Measurements from ENCODE around the gene CEP85L. TPM values are rescaled to one million over a fixed set of nuclear protein-coding genes. Genes with fewer than 3 reads are reported as not detected.

Gene CEP85L
- total and polyA plus RNA-seq, 2 experiments from 2014 or later, result 9.1 to 10.1 TPM

DNA sequence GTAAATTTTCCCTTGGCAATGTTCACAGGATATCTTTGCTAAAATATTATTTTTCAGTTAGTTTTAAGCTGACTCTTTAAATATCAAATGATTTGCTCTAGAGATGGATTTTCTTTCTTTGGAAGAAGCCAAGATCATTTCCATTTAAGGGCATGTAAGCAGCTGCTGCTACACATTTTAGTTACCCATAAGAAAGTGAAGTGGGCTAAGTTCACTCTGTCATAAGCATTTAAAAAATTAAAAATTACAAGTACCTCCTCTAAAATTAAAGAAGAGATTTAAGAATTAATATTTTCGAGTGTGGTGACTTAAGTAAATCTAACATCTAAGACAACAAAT, 104.5 kb downstream of the CEP85L start:
- no peak for TF ChIP-seq ZNF331 (CRISPR knock-in tag; IDR thresholded peaks at IDR 0.05; ENCODE audit: low read depth)
- no peak for TF ChIP-seq ZNF114 (CRISPR knock-in tag; IDR thresholded peaks at IDR 0.05)
- TF ChIP-seq, protein P1, sequence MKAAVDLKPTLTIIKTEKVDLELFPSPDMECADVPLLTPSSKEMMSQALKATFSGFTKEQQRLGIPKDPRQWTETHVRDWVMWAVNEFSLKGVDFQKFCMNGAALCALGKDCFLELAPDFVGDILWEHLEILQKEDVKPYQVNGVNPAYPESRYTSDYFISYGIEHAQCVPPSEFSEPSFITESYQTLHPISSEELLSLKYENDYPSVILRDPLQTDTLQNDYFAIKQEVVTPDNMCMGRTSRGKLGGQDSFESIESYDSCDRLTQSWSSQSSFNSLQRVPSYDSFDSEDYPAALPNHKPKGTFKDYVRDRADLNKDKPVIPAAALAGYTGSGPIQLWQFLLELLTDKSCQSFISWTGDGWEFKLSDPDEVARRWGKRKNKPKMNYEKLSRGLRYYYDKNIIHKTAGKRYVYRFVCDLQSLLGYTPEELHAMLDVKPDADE (IDR thresholded peaks at IDR 0.05), result no peak
- no peak for TF ChIP-seq JUNB (IDR thresholded peaks at IDR 0.05; ENCODE audit: unreplicated experiment)
- TF ChIP-seq, protein P2, sequence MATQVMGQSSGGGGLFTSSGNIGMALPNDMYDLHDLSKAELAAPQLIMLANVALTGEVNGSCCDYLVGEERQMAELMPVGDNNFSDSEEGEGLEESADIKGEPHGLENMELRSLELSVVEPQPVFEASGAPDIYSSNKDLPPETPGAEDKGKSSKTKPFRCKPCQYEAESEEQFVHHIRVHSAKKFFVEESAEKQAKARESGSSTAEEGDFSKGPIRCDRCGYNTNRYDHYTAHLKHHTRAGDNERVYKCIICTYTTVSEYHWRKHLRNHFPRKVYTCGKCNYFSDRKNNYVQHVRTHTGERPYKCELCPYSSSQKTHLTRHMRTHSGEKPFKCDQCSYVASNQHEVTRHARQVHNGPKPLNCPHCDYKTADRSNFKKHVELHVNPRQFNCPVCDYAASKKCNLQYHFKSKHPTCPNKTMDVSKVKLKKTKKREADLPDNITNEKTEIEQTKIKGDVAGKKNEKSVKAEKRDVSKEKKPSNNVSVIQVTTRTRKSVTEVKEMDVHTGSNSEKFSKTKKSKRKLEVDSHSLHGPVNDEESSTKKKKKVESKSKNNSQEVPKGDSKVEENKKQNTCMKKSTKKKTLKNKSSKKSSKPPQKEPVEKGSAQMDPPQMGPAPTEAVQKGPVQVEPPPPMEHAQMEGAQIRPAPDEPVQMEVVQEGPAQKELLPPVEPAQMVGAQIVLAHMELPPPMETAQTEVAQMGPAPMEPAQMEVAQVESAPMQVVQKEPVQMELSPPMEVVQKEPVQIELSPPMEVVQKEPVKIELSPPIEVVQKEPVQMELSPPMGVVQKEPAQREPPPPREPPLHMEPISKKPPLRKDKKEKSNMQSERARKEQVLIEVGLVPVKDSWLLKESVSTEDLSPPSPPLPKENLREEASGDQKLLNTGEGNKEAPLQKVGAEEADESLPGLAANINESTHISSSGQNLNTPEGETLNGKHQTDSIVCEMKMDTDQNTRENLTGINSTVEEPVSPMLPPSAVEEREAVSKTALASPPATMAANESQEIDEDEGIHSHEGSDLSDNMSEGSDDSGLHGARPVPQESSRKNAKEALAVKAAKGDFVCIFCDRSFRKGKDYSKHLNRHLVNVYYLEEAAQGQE (IDR thresholded peaks at IDR 0.05; ENCODE audit: unreplicated experiment), result no peak
- no peak for TF ChIP-seq EZH2 (IDR thresholded peaks at IDR 0.05; ENCODE audit: low read depth, unreplicated experiment)
- no peak for TF ChIP-seq STAT1 (IDR thresholded peaks at IDR 0.05; ENCODE audit: unreplicated experiment)
- no peak for TF ChIP-seq CREB1 (CRISPR knock-in tag; IDR thresholded peaks at IDR 0.05; ENCODE audit: low read depth)
- TF ChIP-seq NANOG (IDR thresholded peaks at IDR 0.05; ENCODE audit: borderline replicate concordance), result no peak
- TF ChIP-seq POLR2AphosphoS5 (IDR thresholded peaks at IDR 0.05; ENCODE audit: low read depth), result no peak
- TF ChIP-seq, protein P3, sequence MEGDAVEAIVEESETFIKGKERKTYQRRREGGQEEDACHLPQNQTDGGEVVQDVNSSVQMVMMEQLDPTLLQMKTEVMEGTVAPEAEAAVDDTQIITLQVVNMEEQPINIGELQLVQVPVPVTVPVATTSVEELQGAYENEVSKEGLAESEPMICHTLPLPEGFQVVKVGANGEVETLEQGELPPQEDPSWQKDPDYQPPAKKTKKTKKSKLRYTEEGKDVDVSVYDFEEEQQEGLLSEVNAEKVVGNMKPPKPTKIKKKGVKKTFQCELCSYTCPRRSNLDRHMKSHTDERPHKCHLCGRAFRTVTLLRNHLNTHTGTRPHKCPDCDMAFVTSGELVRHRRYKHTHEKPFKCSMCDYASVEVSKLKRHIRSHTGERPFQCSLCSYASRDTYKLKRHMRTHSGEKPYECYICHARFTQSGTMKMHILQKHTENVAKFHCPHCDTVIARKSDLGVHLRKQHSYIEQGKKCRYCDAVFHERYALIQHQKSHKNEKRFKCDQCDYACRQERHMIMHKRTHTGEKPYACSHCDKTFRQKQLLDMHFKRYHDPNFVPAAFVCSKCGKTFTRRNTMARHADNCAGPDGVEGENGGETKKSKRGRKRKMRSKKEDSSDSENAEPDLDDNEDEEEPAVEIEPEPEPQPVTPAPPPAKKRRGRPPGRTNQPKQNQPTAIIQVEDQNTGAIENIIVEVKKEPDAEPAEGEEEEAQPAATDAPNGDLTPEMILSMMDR (conservative IDR thresholded peaks at IDR 0.05; ENCODE audit: low read depth in 2 of 2), result no peak
- TF ChIP-seq, protein P4, sequence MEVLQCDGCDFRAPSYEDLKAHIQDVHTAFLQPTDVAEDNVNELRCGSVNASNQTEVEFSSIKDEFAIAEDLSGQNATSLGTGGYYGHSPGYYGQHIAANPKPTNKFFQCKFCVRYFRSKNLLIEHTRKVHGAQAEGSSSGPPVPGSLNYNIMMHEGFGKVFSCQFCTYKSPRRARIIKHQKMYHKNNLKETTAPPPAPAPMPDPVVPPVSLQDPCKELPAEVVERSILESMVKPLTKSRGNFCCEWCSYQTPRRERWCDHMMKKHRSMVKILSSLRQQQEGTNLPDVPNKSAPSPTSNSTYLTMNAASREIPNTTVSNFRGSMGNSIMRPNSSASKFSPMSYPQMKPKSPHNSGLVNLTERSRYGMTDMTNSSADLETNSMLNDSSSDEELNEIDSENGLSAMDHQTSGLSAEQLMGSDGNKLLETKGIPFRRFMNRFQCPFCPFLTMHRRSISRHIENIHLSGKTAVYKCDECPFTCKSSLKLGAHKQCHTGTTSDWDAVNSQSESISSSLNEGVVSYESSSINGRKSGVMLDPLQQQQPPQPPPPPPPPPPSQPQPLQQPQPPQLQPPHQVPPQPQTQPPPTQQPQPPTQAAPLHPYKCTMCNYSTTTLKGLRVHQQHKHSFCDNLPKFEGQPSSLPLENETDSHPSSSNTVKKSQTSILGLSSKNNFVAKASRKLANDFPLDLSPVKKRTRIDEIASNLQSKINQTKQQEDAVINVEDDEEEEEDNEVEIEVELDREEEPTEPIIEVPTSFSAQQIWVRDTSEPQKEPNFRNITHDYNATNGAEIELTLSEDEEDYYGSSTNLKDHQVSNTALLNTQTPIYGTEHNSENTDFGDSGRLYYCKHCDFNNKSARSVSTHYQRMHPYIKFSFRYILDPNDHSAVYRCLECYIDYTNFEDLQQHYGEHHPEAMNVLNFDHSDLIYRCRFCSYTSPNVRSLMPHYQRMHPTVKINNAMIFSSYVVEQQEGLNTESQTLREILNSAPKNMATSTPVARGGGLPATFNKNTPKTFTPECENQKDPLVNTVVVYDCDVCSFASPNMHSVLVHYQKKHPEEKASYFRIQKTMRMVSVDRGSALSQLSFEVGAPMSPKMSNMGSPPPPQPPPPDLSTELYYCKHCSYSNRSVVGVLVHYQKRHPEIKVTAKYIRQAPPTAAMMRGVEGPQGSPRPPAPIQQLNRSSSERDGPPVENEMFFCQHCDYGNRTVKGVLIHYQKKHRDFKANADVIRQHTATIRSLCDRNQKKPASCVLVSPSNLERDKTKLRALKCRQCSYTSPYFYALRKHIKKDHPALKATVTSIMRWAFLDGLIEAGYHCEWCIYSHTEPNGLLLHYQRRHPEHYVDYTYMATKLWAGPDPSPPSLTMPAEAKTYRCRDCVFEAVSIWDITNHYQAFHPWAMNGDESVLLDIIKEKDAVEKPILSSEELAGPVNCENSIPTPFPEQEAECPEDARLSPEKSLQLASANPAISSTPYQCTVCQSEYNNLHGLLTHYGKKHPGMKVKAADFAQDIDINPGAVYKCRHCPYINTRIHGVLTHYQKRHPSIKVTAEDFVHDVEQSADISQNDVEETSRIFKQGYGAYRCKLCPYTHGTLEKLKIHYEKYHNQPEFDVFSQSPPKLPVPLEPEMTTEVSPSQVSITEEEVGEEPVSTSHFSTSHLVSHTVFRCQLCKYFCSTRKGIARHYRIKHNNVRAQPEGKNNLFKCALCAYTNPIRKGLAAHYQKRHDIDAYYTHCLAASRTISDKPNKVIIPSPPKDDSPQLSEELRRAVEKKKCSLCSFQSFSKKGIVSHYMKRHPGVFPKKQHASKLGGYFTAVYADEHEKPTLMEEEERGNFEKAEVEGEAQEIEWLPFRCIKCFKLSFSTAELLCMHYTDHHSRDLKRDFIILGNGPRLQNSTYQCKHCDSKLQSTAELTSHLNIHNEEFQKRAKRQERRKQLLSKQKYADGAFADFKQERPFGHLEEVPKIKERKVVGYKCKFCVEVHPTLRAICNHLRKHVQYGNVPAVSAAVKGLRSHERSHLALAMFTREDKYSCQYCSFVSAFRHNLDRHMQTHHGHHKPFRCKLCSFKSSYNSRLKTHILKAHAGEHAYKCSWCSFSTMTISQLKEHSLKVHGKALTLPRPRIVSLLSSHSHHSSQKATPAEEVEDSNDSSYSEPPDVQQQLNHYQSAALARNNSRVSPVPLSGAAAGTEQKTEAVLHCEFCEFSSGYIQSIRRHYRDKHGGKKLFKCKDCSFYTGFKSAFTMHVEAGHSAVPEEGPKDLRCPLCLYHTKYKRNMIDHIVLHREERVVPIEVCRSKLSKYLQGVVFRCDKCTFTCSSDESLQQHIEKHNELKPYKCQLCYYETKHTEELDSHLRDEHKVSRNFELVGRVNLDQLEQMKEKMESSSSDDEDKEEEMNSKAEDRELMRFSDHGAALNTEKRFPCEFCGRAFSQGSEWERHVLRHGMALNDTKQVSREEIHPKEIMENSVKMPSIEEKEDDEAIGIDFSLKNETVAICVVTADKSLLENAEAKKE (CRISPR knock-in tag; IDR thresholded peaks at IDR 0.05), result no peak
- no peak for TF ChIP-seq EZH2phosphoT487 (IDR thresholded peaks at IDR 0.05; ENCODE audit: unreplicated experiment)
- ATAC-seq, result no peak
- Histone ChIP-seq H3K27me3 (ENCODE audit: insufficient read depth) (no peaks in the 10 kb centered on the region), H3F3A (replicated peaks; ENCODE audit: low read depth) (no peaks in the 10 kb centered on the region), H3K36me3 (ENCODE audit: insufficient read depth) (no peaks in the 10 kb centered on the region), H3K79me2 (replicated peaks; ENCODE audit: insufficient read depth) (no peaks in the 10 kb centered on the region), H3K4me2 (no peak overlapping the region), H3K9me2 (ENCODE audit: insufficient read depth) (no peaks in the 10 kb centered on the region), H3K4me1 (ENCODE audit: insufficient read depth) (peaks cover 4% of the 10 kb centered on the region; the same call in 1 of the 2 replicates), H3K27ac (ENCODE audit: low read depth) (no peak overlapping the region), H4K20me1 (replicated peaks; ENCODE audit: insufficient read depth) (no peaks in the 10 kb centered on the region), H2AFZ (no peak overlapping the region), H3K4me3 (no peak overlapping the region)
- Mint-ChIP-seq H3K4me1 (peaks cover 12% of the 10 kb centered on the region), H3K27ac (peak overlapping the region; percentile 80), H3K27me3 (ENCODE audit: insufficient read depth, low read depth, poor library complexity) (no peaks in the 10 kb centered on the region), H3K9me3 (no peaks in the 10 kb centered on the region; the same call in 2 of the 3 replicates), H3K36me3 (ENCODE audit: low read depth) (no peaks in the 10 kb centered on the region; the same call in 2 of the 3 replicates), H3K4me3 (no peak overlapping the region)
- DNase-seq (ENCODE audit: low spot score), result no peak
